Keratinocyte (primary cell): ENCODE data around the gene AKAP13. TPM values are rescaled to one million over a fixed set of nuclear protein-coding genes. Genes with fewer than 3 reads are reported as not detected.

Source experiments
- DNase-seq: peaks from one replicate; pipeline ENCODE4 v3.0.0-alpha.2; 2011; ENCODE audit warnings: low read depth, missing footprints, low spot score
- FAIRE-seq: peaks from 2 replicates; lab custom pipeline; 2011; peaks lifted over from hg19 to GRCh38; lab: Jason Lieb, UNC
- H2AFZ ChIP-seq: 2 replicates; pipeline ENCODE4 v1.6.0; 2012; ENCODE audit warnings: low read length, control low read depth, inconsistent platforms; ENCODE audit not compliant: control insufficient read depth
- H3K27ac ChIP-seq: 2 replicates; pipeline ENCODE4 v1.5.1; 2011; ENCODE audit warnings: low read length; ENCODE audit not compliant: control insufficient read depth, insufficient read depth
- H3K27me3 ChIP-seq: 3 replicates; pipeline ENCODE4 v1.6.0; 2011; ENCODE audit warnings: low read length; ENCODE audit not compliant: control insufficient read depth, insufficient read depth; ENCODE audit errors: extremely low read depth
- H3K36me3 ChIP-seq, 2 experiments: 2 replicates in 1 of 2; 3 replicates in 1 of 2; pipeline ENCODE4 v1.5.1; 2011; ENCODE audit warnings: low read length in 2 of 2, mild to moderate bottlenecking in 1 of 2; ENCODE audit not compliant: control insufficient read depth in 2 of 2, insufficient read depth in 2 of 2; ENCODE audit errors: extremely low read depth in 1 of 2
- H3K4me1 ChIP-seq: 3 replicates; pipeline ENCODE4 v1.5.1; 2011; ENCODE audit warnings: low read length; ENCODE audit not compliant: control insufficient read depth, insufficient read depth; ENCODE audit errors: extremely low read depth
- H3K4me2 ChIP-seq: 3 replicates; pipeline ENCODE4 v1.6.0; 2011; ENCODE audit warnings: low read depth, low read length; ENCODE audit not compliant: control insufficient read depth, insufficient read depth; ENCODE audit errors: extremely low read depth
- H3K4me3 ChIP-seq, 3 experiments: fragments of 200-600 bp in 1 of 3; sonication (generic) in 1 of 3; 2 replicates in 2 of 3; 3 replicates in 1 of 3; pipeline ENCODE4 v1.5.1; 2011 to 2016; ENCODE audit warnings: low read length in 3 of 3, mild to moderate bottlenecking in 3 of 3, control low read depth in 2 of 3, inconsistent platforms in 1 of 3, low read depth in 1 of 3, mixed read lengths in 1 of 3, mixed run types in 1 of 3, moderate library complexity in 1 of 3; ENCODE audit not compliant: control insufficient read depth in 2 of 3, insufficient read depth in 2 of 3; ENCODE audit errors: extremely low read depth in 1 of 3
- H3K79me2 ChIP-seq: 2 replicates; pipeline ENCODE4 v1.6.0; 2012; ENCODE audit warnings: low read length; ENCODE audit not compliant: control insufficient read depth, insufficient read depth
- H3K9ac ChIP-seq: 3 replicates; pipeline ENCODE4 v1.6.0; 2011; ENCODE audit warnings: low read length; ENCODE audit not compliant: control insufficient read depth, insufficient read depth; ENCODE audit errors: extremely low read depth
- H3K9me1 ChIP-seq: 3 replicates; pipeline ENCODE4 v1.6.0; 2011; ENCODE audit warnings: low read length; ENCODE audit not compliant: control insufficient read depth, insufficient read depth; ENCODE audit errors: extremely low read depth
- H3K9me3 ChIP-seq: 2 replicates; pipeline ENCODE4 v1.5.1; 2012; ENCODE audit warnings: low read depth, low read length; ENCODE audit not compliant: control insufficient read depth
- H4K20me1 ChIP-seq: 3 replicates; pipeline ENCODE4 v1.6.0; 2011; ENCODE audit warnings: low read length; ENCODE audit not compliant: control insufficient read depth, insufficient read depth; ENCODE audit errors: extremely low read depth
- EZH2 ChIP-seq: IDR thresholded peaks from one replicate; pipeline ENCODE4 v1.6.1; 2012; ENCODE audit warnings: inconsistent platforms, mild to moderate bottlenecking, low read length, moderate library complexity
- dilution Hi-C: fragments of 300-500 bp; cut with MboI; formaldehyde crosslinking; loops from one replicate; pipeline ENCODE4 v1.7.0; 2020; ENCODE audit warnings: low sequenced_read_pairs; ENCODE audit not compliant: extremely low pct_ligation_motif_present
- polyA plus RNA-seq, 5 experiments: library from polyadenylated mRNA; depleted of rRNA in 3 of 5; stranded (reverse) in 3 of 5; stranded (forward) in 1 of 5; unstranded in 1 of 5; fragments of >200 nt; gene quantifications; 1 replicate in 1 of 5; 2 replicates in 3 of 5; 3 replicates in 1 of 5; pipeline versions ENCODE4 v1.2.1 to v1.2.3, GENCODE V29; 2011 to 2012; ENCODE audit warnings: missing spikeins in 2 of 5, low read depth in 1 of 5, low replicate concordance in 1 of 5
- TF ChIP-seq, protein P1 (sequence below), 3 experiments: IDR thresholded peaks in 1 of 3; conservative IDR thresholded peaks in 1 of 3; optimal IDR thresholded peaks in 1 of 3; 2 replicates in 2 of 3; 3 replicates in 1 of 3; pipeline versions ENCODE3 to v1.5.1; 2011; ENCODE audit warnings: low read length in 3 of 3, mild to moderate bottlenecking in 3 of 3, moderate library complexity in 2 of 3, control low read depth in 1 of 3, inconsistent platforms in 1 of 3; ENCODE audit not compliant: insufficient read depth in 2 of 3; ENCODE audit errors: extremely low read depth in 1 of 3

AKAP13 gene
- polyA plus RNA-seq, 1 donor (not counting 4 experiments of a cell fraction or from before 2014, with no cell fraction given): 16.7 TPM

DNA sequence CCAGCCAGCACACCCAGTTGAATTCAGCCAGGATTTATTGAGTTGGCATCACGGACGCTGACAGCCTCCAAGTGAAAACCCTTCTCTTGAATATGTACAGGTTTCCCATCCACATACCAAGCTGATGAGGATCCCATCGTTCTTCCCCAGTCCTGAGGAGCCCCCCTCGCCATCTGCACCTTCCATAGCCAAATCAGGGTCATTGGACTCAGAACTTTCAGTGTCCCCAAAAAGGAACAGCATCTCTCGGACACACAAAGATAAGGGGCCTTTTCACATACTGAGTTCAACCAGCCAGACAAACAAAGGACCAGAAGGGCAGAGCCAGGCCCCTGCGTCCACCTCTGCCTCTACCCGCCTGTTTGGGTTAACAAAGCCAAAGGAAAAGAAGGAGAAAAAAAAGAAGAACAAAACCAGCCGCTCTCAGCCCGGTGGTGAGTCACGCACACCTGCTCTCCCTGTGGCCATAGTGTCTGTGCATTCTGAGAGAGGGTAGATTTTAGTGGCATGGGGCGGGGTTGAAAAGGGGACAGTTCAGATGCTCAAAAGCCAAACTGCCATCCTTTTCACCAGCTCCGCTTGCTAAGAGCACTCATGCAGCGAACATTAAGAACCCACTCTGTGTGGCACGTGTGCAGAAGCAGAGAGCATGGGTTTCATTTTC is 363.1 kb downstream of the AKAP13 start:
- Histone ChIP-seq H3K4me2 (no peak overlapping the region), H3K9ac (no peak overlapping the region), H3K9me1 (no peaks in the 10 kb centered on the region), H2AFZ (no peak overlapping the region), H3K36me3 (peaks cover 18 to 35% of the 10 kb centered on the region in 2 experiments), H3K79me2 (no peaks in the 10 kb centered on the region), H3K27me3 (no peaks in the 10 kb centered on the region), H3K4me3 (no peak overlapping the region), H4K20me1 (no peaks in the 10 kb centered on the region), H3K9me3 (no peaks in the 10 kb centered on the region), H3K4me1 (peaks cover 2% of the 10 kb centered on the region), H3K27ac (no peak overlapping the region)
- TF ChIP-seq EZH2: no peak
- TF ChIP-seq, protein P1, sequence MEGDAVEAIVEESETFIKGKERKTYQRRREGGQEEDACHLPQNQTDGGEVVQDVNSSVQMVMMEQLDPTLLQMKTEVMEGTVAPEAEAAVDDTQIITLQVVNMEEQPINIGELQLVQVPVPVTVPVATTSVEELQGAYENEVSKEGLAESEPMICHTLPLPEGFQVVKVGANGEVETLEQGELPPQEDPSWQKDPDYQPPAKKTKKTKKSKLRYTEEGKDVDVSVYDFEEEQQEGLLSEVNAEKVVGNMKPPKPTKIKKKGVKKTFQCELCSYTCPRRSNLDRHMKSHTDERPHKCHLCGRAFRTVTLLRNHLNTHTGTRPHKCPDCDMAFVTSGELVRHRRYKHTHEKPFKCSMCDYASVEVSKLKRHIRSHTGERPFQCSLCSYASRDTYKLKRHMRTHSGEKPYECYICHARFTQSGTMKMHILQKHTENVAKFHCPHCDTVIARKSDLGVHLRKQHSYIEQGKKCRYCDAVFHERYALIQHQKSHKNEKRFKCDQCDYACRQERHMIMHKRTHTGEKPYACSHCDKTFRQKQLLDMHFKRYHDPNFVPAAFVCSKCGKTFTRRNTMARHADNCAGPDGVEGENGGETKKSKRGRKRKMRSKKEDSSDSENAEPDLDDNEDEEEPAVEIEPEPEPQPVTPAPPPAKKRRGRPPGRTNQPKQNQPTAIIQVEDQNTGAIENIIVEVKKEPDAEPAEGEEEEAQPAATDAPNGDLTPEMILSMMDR (optimal IDR thresholded peaks at IDR 0.05 in 1 of 3, IDR thresholded peaks at IDR 0.05 in 1 of 3, conservative IDR thresholded peaks at IDR 0.05 in 1 of 3; ENCODE audit: extremely low read depth in 1 of 3, insufficient read depth in 2 of 3, low read length in 3 of 3): no peak
- FAIRE-seq: no peak
- dilution Hi-C loops: no loop called here
- DNase-seq: no peak

DNA sequence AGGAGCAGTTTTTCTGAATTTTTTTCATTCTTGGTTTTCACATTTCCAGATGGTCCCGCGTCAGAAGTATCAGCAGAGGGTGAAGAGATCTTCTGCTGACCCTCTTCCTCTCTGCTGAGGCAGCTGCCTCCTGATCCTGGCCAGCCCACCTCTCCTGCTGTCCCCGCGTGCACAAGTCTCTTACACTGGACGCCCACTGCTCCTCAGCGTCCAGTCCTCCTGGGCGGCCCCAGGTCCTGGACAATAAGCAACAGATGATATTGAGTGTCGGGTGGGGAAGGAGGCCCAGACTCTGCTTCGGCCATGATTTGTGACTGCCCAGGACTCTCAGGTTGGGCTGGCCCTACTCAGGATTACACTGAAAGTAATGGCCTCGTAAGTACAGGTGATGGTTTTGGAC is 364.2 kb downstream of the AKAP13 start:
- Histone ChIP-seq H3K79me2 (no peaks in the 10 kb centered on the region), H3K4me3 (no peak overlapping the region), H4K20me1 (no peaks in the 10 kb centered on the region), H3K27ac (no peak overlapping the region), H3K4me1 (peaks cover 13% of the 10 kb centered on the region), H3K9ac (no peak overlapping the region), H3K36me3 (peaks cover 18 to 35% of the 10 kb centered on the region in 2 experiments), H2AFZ (no peak overlapping the region), H3K27me3 (no peaks in the 10 kb centered on the region), H3K9me1 (peaks cover 3% of the 10 kb centered on the region), H3K9me3 (no peaks in the 10 kb centered on the region), H3K4me2 (no peak overlapping the region)
- DNase-seq (no peak), FAIRE-seq (no peak)
- dilution Hi-C loops: no loop called here
- TF ChIP-seq EZH2: no peak
- TF ChIP-seq, protein P1 (optimal IDR thresholded peaks at IDR 0.05 in 1 of 3, IDR thresholded peaks at IDR 0.05 in 1 of 3, conservative IDR thresholded peaks at IDR 0.05 in 1 of 3; ENCODE audit: extremely low read depth in 1 of 3, insufficient read depth in 2 of 3, low read length in 3 of 3): no peak
